COR-L47 (cell line): ENCODE results near the gene GLYATL3.
"Not testable (repeated sequence)": the region's sequence is repeated elsewhere in the genome, so short reads cannot be mapped to it uniquely, and the experiment has no call there.

Experiments used
- DNase-seq: peaks from one replicate; lab custom pipeline; 2025; lab: John Stamatoyannopoulos, UW

GLYATL3 gene

DNA sequence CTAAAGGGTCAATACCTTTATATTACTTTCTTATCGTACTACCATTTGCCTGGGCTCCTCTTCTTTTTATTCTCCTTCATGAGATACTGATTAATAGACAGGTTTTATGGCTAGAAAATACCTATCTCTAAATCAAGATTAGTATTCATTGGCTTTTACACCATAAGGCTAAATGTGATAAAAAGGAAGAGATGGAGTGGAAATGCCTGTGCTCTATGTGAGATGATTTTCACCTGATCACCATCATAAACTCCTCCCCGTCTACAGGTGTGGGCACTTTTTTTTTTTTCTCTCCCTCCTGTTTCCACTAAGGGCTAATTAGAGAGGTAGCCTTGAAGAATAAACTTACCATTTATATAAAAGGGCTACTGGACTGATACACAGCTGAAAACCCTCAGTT lies at the start of gene GLYATL3:
Gene GLYATL3, plus strand, starts transcription at position 301 of the 400 bp plus-strand sequence. CDS start 12,068 bp downstream, outside the sequence.
- DNase-seq = no peak

- no peak for DNase-seq
Observed at GRCh38 chr6:49453221-49453620, 46.5 kb upstream of the GLYATL3 start.

DNA sequence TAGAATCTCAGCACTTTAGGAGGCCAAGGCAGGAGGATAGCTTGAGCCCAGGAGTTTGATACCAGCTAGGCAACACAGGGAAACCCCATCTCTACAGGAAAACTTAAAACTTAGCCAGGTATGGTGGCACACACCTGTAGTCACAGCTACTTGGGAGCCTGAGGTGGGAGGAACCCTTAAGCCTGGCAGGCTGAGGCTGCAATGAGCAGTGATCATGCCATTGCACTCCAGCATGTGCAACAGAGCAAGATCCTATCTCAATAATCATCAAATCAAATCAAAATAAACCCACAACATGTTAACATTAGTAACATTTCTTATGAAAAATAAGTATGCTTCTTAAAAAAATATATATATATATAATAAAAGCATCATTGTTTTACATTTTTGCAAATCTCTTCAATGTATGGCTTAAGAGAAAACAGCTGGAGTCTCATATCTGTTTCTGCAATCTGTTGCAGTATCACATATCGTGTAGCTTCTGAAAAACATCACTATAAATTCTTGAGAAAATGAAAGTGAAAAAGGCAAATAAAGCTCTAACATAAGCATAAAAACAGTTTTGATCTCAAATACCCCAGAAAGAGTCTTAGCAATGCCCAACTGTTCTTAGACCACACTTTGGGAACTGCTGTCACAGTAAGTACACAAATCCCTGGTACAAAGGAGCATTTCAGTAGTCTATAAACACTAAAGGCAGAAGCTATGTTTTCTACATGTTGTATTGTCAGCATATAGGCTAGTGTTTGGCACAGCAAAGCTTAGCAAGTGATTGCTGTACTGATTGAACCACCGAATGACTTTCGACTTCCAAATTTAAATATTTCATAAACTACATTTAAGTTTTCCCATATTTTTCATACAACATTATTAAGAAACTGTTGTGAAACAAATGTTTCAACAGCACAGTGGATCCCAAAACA lies 44.7 kb upstream of the GLYATL3 start:
- DNase-seq = no peak

DNA sequence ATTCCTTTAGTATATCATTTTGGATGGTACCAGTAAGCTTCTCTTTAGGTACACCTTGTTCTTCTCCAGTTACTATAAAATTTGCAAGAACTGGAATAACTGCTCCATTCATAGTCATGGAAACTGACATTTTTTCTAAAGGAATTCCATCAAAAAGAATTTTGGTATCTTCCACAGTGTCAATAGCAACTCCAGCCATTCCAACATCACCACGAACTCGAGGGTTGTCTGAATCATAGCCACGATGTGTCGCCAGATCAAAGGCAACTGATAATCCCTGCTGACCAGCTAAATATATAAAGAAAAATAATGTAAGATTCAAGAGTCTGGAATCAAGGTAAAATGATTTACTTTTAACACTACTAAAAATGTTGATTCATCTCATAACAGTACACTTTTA lies 42.0 kb upstream of the GLYATL3 start:
- DNase-seq = no peak

DNA sequence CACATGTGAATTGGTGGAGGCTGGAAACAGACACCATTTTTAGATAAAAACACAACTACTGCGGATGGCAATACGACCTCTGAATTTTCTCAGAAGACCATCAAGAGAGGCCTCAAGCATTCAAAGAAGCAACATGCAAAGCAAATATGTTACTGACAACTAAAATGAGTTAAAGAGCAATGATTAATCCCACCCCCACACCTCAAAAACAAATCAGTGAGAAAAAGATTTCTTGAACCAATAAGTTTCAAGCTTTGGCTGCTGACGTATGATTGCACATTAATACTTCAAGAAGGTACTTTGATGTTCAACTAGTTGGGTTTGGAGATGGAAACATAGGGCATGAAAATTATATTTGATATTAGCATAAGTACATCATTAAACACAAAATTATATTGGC lies 37.7 kb upstream of the GLYATL3 start:
- no peak for DNase-seq

- no peak for DNase-seq
Observed at GRCh38 chr6:49462599-49462926, 37.2 kb upstream of the GLYATL3 start.

GRCh38 chr6:49462927-49463611 lies 36.7 kb upstream of the GLYATL3 start, which contains the start of the genes CENPQ and MMUT:
CENPQ (plus strand) TSS chr6:49463370; CDS start chr6:49470177, 6,807 bp downstream.
MMUT (minus strand) TSS chr6:49463253; CDS start chr6:49459466, 3,787 bp downstream.
- DNase-seq = peak; percentile 90

DNA sequence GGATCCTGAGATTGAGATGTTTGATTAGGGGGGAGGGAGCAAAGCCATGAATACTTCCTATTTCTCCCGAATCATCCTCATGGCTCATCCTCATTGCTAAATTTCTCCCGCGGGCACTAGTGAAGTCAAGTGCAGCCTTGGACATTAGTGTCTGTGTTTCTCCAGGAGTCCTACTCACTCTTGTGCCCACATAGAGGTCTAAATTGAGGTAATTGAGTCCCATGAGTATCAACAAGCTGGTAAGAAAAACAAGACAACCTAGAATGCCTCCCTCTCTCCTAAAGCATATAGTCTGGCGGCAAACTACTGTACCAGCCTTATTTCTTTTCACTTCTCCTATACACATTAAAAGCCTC lies 36.1 kb upstream of the GLYATL3 start:
- no peak for DNase-seq

- no peak for DNase-seq
Observed at GRCh38 chr6:49464691-49465090, 35.0 kb upstream of the GLYATL3 start.

DNA sequence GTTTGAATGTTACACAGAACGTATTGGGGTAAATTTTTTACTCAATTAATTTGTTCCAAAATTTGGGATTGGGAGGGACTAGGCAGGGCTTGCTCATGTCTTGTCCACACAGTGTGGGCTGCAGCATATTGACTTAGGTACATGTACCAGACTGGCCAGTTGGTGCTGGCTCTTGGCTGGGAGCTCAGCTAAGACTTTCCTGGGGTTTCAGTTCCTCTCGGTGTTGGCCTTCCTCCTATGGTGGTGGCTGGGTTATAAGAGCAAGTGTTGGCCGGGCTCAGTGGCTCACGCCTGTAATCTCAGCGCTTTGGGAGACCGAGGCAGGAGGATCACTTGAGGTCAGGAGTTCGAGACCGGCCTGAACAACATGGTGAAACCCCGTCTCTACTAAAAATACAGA lies 31.7 kb upstream of the GLYATL3 start:
- no peak for DNase-seq

DNA sequence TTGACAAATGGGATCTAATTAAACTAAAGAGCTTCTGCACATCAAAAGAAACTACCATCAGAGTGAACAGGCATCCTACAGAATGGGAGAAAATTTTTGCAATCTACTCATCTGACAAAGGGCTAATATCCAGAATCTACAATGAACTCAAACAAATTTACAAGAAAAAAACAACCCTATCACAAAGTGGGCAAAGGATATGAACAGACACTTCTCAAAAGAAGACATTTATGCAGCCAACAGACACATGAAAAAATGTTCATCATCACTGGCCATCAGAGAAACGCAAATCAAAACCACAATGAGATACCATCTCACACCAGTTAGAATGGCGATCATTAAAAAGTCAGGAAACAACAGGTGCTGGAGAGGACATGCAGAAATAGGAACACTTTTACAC lies 23.2 kb upstream of the GLYATL3 start:
- not testable (repeated sequence) for DNase-seq

DNA sequence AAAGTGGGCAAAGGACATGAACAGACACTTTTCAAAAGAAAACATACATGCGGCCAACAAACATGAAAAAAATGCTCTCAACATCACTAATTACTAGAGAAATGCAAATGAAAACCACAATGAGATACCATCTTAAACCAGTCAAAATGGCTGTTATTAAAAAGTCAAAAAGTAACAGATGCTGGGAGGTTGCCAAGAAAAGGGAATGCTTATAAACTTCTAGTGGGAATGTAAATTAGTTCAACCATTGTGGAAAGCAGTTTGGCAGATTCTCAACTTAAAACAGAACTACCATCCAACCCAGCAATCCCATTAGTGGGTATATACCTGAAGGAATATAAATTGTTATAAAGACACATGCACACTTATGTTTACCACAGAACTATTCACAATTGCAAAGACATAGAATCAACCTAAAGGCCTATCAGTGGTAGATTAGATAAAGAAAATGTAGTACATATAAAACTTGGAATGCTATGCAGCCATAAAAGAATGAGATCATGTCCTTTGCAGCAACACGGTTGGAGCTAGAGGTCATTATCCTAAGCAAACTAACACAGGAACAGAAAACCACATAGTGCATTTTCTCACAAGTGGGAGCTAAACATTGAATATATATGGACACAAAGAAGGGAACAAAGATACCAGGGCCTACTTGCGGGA lies 20.3 kb upstream of the GLYATL3 start:
- DNase-seq = no peak

- not testable (repeated sequence) for DNase-seq
Observed at GRCh38 chr6:49481846-49482245, 17.9 kb upstream of the GLYATL3 start.

DNA sequence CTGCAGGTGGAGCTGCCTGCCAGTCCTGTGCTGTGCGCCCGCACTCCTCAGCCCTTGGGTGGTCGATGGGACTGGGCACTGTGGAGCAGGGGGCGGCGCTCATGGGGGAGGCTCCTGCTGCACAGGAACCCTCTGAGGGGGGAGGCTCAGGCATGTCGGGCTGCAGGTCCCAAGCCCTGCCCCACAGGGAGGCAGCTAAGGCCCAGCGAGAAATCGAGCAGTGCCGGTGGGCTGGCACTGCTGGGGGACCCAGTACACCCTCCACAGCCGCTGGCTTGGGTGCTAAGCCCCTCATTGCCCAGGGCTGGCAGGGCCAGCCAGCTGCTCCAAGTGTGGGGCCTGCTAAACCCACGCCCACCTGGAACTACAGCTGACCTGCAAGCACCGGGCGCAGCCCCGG lies 16.3 kb upstream of the GLYATL3 start:
- not testable (repeated sequence) for DNase-seq

DNA sequence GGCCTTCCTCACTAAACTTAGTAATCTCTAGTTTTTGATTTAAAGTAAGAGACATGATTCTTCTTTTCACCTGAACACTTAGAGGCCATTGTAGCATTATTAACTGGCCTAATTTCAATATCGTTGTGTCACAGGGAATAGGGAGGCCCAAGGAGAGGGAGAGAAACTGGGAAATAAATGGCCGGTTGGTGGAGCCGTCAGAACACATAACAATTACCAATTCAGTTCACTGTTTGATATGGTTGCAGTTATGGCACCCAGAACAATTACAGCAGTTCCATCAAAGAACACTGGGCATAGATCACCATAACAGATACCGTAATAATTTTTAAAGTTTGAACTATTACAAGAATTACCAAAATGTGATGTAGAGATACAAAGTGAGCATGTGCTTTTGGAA lies 9.1 kb upstream of the GLYATL3 start:
- no peak for DNase-seq

GRCh38 chr6:49497304-49497703 lies 2.4 kb upstream of the GLYATL3 start:
- DNase-seq = peak; percentile 66

GRCh38 chr6:49499126-49499525 lies 597 bp upstream of the GLYATL3 start:
- DNase-seq = no peak

DNA sequence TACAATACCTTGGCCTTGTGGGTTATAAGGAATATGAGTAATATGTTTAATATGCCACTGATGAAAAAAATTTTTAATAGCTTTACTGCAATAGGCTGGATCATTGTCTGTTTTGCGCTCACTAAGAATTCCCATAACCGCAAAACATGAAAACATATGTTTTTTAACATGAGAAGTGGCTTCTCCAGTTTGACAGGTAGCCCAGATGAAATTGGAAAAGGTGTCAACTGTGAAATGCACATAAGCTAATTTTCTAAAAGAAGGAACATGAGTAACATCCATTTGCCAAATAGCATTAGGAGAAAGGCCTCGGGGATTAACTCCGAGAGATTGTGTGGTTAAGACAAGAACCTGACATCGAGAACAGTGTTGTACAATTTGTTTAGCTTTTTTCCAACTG lies 4.9 kb downstream of the GLYATL3 start:
- DNase-seq = no peak

GRCh38 chr6:49506569-49507111 lies 6.9 kb downstream of the GLYATL3 start:
- DNase-seq = no peak

GRCh38 chr6:49509342-49509741 lies 9.6 kb downstream of the GLYATL3 start:
- DNase-seq = no peak

DNA sequence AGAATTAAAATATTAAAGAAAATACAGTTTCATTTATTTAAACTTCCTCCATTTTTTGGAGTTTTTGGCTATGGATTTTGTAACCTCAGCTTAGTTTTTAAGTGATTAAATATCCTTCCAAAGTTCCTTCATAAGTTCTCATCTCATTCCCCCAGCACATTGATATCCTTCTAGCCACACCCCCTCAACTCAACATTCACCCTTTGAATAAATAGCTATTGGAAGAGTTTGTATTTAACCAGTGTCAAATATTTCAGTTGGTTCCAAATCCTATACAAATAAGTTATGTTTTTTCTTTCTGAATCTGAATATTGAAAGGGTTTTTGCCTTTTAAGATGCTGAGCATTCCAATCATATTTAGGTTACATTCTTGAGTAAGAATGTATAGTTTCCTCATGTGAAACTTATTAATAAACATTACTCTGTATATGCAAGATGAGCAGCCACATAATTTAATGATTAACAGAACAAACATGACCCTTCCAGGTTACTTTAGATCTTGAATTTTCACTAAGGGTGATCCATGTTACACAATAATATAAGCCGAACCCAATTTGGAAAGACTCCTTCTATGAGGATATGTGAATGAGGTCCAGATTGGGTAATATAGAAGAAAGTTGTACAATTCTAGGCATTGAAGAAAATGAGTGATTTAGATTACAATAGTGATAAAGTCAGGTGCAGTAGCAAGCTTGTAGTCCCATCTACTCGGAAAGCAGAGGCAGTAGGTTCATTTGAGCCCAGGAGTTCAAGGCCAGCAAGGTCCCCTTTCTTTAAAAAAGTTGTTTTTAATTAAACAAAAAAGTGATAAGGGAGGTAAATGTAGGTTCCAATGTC lies 13.6 kb downstream of the GLYATL3 start:
- no peak for DNase-seq
